Measurements from ENCODE around the gene REELD1. TPM values are rescaled to one million over a fixed set of nuclear protein-coding genes. Genes with fewer than 3 reads are reported as not detected.

REELD1 gene
- total RNA-seq, 1 experiment from 2014 or later = not detected

- Histone ChIP-seq H2BK12ac (ENCODE audit: insufficient read length, low read depth, low read length) (no peak overlapping the region), H3K18ac (ENCODE audit: insufficient read length, low read depth, low read length) (no peak overlapping the region), H4K5ac (ENCODE audit: insufficient read length, low read depth, low read length) (no peak overlapping the region), H4K8ac (replicated peaks; ENCODE audit: insufficient read length, low read depth, low read length) (no peak overlapping the region), H2BK15ac (ENCODE audit: low read depth, low read length) (no peak overlapping the region), H2BK5ac (ENCODE audit: insufficient read length, low read length) (no peak overlapping the region), H2BK120ac (ENCODE audit: low read depth, low read length, poor library complexity, severe bottlenecking) (no peak overlapping the region), H3K9ac (ENCODE audit: extremely low read depth, insufficient read length, low read length) (no peak overlapping the region), H4K91ac (ENCODE audit: insufficient read length, low read depth, low read length) (no peak overlapping the region), H3K27ac (ENCODE audit: insufficient read length, low read depth, low read length) (no peak overlapping the region), H3K23me2 (ENCODE audit: insufficient read length, low read depth, low read length, poor library complexity, severe bottlenecking) (no peaks in the 10 kb centered on the region), H4K20me1 (ENCODE audit: control insufficient read depth, insufficient read depth, insufficient read length) (no peaks in the 10 kb centered on the region), H3K4me1 (ENCODE audit: insufficient read depth, low read length) (no peaks in the 10 kb centered on the region), H3K9me3 (ENCODE audit: control insufficient read depth, low read depth, low read length) (no peaks in the 10 kb centered on the region), H3K4ac (ENCODE audit: low read depth, low read length) (no peak overlapping the region), H3K79me2 (ENCODE audit: insufficient read depth, low read length) (no peaks in the 10 kb centered on the region), H3T11ph (ENCODE audit: low read length) (no peak overlapping the region), H3K4me2 (ENCODE audit: insufficient read depth, insufficient read length, low read length) (no peak overlapping the region), H2AFZ (ENCODE audit: low read length) (no peak overlapping the region), H3K56ac (ENCODE audit: insufficient read length, low read depth, low read length) (no peak overlapping the region), H2BK20ac (ENCODE audit: low read depth, low read length, poor library complexity, severe bottlenecking) (no peak overlapping the region), H3K14ac (ENCODE audit: insufficient read depth, low read length) (no peak overlapping the region), H3K79me1 (ENCODE audit: insufficient read depth, low read depth, low read length, poor library complexity, severe bottlenecking) (no peaks in the 10 kb centered on the region), H3K23ac (ENCODE audit: insufficient read length, low read depth, low read length) (no peak overlapping the region), H2AK5ac (ENCODE audit: insufficient read length, low read length) (no peak overlapping the region), H3K27me3 (ENCODE audit: insufficient read depth, low read length) (no peaks in the 10 kb centered on the region)
- Mint-ChIP-seq H3K4me3 (no peak overlapping the region), H3K9me3 (no peaks in the 10 kb centered on the region; a peak in 1 of 5 replicates), H3K36me3 (ENCODE audit: insufficient read depth in 1 of 3, low read depth in 3 of 3) (no peaks in the 10 kb centered on the region), H3K27ac (no peak overlapping the region), H3K4me1 (peaks cover 4 to 6% of the 10 kb centered on the region in 2 experiments; a peak in 3 of 4 replicates), H3K27me3 (ENCODE audit: low read depth) (peaks cover 6% of the 10 kb centered on the region)
- WGBS (ENCODE audit: extremely low coverage, insufficient read length, low lambda C conversion rate) = no CpG with 5 or more reads among the region's 4 CpGs
- no peak for DNase-seq
- TF ChIP-seq CTCF (conservative IDR thresholded peaks at IDR 0.05) = no peak
Measured at GRCh38 chr4:146245850-146246249, 31.5 kb downstream of the REELD1 start.

Measured in H9 (cell line).